ENCODE results near the gene FUNDC1.
A peak's percentile ranks its signal among the peaks of the same experiment; 100 is the strongest.

FUNDC1 gene, protein sequence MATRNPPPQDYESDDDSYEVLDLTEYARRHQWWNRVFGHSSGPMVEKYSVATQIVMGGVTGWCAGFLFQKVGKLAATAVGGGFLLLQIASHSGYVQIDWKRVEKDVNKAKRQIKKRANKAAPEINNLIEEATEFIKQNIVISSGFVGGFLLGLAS

GRCh38 chrX:44542567-44543325, at the start of gene FUNDC1:
Gene FUNDC1 (minus strand): TSS chrX:44542859. CDS start chrX:44542832, 27 bp downstream.
- TF ChIP-seq BHLHE40 (IDR thresholded peaks at IDR 0.05; ENCODE audit: borderline replicate concordance) (no peak), NFRKB (IDR thresholded peaks at IDR 0.05) (no peak), FOXM1 (IDR thresholded peaks at IDR 0.05; ENCODE audit: borderline replicate concordance) (no peak), ZNF384 (IDR thresholded peaks at IDR 0.05) (no peak), SUZ12 (IDR thresholded peaks at IDR 0.05) (no peak), HDGF (IDR thresholded peaks at IDR 0.05; ENCODE audit: borderline replicate concordance) (no peak), ARNT (IDR thresholded peaks at IDR 0.05) (no peak), L3MBTL2 (conservative IDR thresholded peaks at IDR 0.05) (no peak), LEF1 (IDR thresholded peaks at IDR 0.05; ENCODE audit: borderline replicate concordance) (no peak), ELF4 (IDR thresholded peaks at IDR 0.05) (no peak), PKNOX1 (IDR thresholded peaks at IDR 0.05) (no peak), SP1 (IDR thresholded peaks at IDR 0.05) (no peak)
- POLR2A ChIA-PET, result interaction anchor here (0.6 to 1.5 kb wide), 3 partner anchors 289 to 519 kb away, joined by 3 to 4 read pairs (median 3); no protein-coding TSS in a partner anchor

DNA sequence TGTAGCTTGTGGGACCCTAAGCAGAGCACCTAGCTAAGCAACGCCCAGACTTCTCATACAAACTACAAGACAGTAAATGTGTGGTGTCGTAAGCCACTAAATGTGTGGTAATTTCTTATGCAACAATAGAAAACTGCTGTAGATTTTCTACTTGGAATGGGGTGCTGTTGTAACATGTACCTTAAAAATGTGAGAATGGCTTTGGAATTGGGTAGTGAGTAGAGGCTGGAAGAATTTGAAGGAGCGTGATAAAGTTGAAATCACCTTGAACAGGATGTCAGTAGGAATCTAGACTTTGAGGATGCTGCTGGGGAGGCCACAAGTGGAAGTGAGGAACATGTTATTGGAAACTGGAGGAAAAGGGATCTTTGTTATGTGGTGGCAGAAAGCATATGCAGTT, 43.2 kb upstream of the FUNDC1 start:
- ChIA-PET CTCF (no interaction called here), POLR2A (no interaction called here)
- TF ChIP-seq ELF4 (IDR thresholded peaks at IDR 0.05), result no peak
- TF ChIP-seq SUZ12 (IDR thresholded peaks at IDR 0.05), result no peak
- TF ChIP-seq ARNT (IDR thresholded peaks at IDR 0.05), result no peak
- TF ChIP-seq LEF1 (IDR thresholded peaks at IDR 0.05; ENCODE audit: borderline replicate concordance), result no peak
- no peak for TF ChIP-seq FOXM1 (IDR thresholded peaks at IDR 0.05; ENCODE audit: borderline replicate concordance)
- no peak for TF ChIP-seq BHLHE40 (IDR thresholded peaks at IDR 0.05; ENCODE audit: borderline replicate concordance)
- TF ChIP-seq FOXK2 (IDR thresholded peaks at IDR 0.05), result no peak
- no peak for TF ChIP-seq SP1 (IDR thresholded peaks at IDR 0.05)
- no peak for TF ChIP-seq L3MBTL2 (conservative IDR thresholded peaks at IDR 0.05)
- no peak for TF ChIP-seq FOXA1 (IDR thresholded peaks at IDR 0.05)
- TF ChIP-seq CTBP1 (IDR thresholded peaks at IDR 0.05; ENCODE audit: borderline replicate concordance), result no peak
- no peak for TF ChIP-seq ZNF384 (IDR thresholded peaks at IDR 0.05)
- no peak for DNase-seq (ENCODE audit: extremely low spot score)

More at GRCh38 chrX:44542567-44543325, at the start of gene FUNDC1:
- CTCF ChIA-PET, result interaction anchor here (0.7 kb wide), 1 partner anchor 1862 kb away, joined by 3 read pairs; no protein-coding TSS in a partner anchor
- peak; percentile 96 for DNase-seq (ENCODE audit: extremely low spot score)

- no peak for TF ChIP-seq L3MBTL2 (conservative IDR thresholded peaks at IDR 0.05)
- no peak for TF ChIP-seq HDGF (IDR thresholded peaks at IDR 0.05; ENCODE audit: borderline replicate concordance)
- no peak for TF ChIP-seq FOXM1 (IDR thresholded peaks at IDR 0.05; ENCODE audit: borderline replicate concordance)
- no peak for TF ChIP-seq FOXK2 (IDR thresholded peaks at IDR 0.05)
- no peak for TF ChIP-seq LEF1 (IDR thresholded peaks at IDR 0.05; ENCODE audit: borderline replicate concordance)
- no peak for TF ChIP-seq SP1 (IDR thresholded peaks at IDR 0.05)
- no peak for TF ChIP-seq ZNF384 (IDR thresholded peaks at IDR 0.05)
- TF ChIP-seq FOXA1 (IDR thresholded peaks at IDR 0.05), result no peak
- no peak for TF ChIP-seq PKNOX1 (IDR thresholded peaks at IDR 0.05)
- TF ChIP-seq SUZ12 (IDR thresholded peaks at IDR 0.05), result no peak
- TF ChIP-seq ARNT (IDR thresholded peaks at IDR 0.05), result no peak
- no peak for TF ChIP-seq NFRKB (IDR thresholded peaks at IDR 0.05)
- no peak for TF ChIP-seq CTBP1 (IDR thresholded peaks at IDR 0.05; ENCODE audit: borderline replicate concordance)
- no peak for TF ChIP-seq BHLHE40 (IDR thresholded peaks at IDR 0.05; ENCODE audit: borderline replicate concordance)
- no peak for TF ChIP-seq ELF4 (IDR thresholded peaks at IDR 0.05)
- TF ChIP-seq TARDBP (IDR thresholded peaks at IDR 0.05), result no peak
- DNase-seq (ENCODE audit: extremely low spot score), result no peak
- ChIA-PET CTCF (no interaction called here), POLR2A (no interaction called here)
Observed at GRCh38 chrX:44580466-44580865, 37.8 kb upstream of the FUNDC1 start.

DNA sequence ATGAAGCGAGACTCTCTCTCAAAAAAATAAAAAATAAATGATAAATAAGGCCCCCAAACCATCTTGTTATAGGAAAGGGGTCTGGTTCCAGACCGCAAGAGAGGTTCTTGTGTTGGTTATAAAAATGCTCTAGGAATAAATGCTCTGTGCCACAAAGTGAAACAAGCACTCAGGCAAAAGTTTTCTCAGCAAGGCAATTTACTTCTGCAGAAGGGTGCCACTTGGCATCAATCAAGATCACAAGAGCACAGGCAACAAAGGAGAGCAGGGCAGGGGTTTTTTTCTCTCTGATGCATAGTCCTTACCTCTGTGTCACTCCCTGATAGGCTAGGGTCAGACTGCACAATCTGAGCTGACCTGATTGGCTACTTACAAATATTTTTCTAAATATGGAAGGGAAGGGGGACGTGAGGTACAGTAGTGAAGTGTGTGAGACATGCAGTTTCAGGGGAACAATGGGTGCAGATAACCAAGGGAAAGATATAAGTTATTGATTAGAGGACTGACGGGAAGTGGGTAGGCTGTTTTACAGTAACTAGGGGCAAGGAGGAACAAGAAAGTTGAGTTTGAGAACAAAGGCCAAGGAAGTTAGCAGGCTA, 29.8 kb upstream of the FUNDC1 start:
- ChIA-PET POLR2A (no interaction called here), CTCF (no interaction called here)
- no peak for DNase-seq (ENCODE audit: extremely low spot score)
- TF ChIP-seq HDGF (IDR thresholded peaks at IDR 0.05; ENCODE audit: borderline replicate concordance), result no peak
- no peak for TF ChIP-seq ZNF384 (IDR thresholded peaks at IDR 0.05)
- TF ChIP-seq SP1 (IDR thresholded peaks at IDR 0.05), result no peak
- no peak for TF ChIP-seq SUZ12 (IDR thresholded peaks at IDR 0.05)

- DNase-seq (ENCODE audit: extremely low spot score), result no peak
- TF ChIP-seq ELF4 (IDR thresholded peaks at IDR 0.05), result no peak
- no peak for TF ChIP-seq HDGF (IDR thresholded peaks at IDR 0.05; ENCODE audit: borderline replicate concordance)
- TF ChIP-seq SP1 (IDR thresholded peaks at IDR 0.05), result no peak
- no peak for TF ChIP-seq FOXK2 (IDR thresholded peaks at IDR 0.05)
- TF ChIP-seq SUZ12 (IDR thresholded peaks at IDR 0.05), result no peak
- TF ChIP-seq FOXA1 (IDR thresholded peaks at IDR 0.05), result no peak
- no peak for TF ChIP-seq ZNF384 (IDR thresholded peaks at IDR 0.05)
- TF ChIP-seq NFRKB (IDR thresholded peaks at IDR 0.05), result no peak
- TF ChIP-seq PKNOX1 (IDR thresholded peaks at IDR 0.05), result no peak
- TF ChIP-seq BHLHE40 (IDR thresholded peaks at IDR 0.05; ENCODE audit: borderline replicate concordance), result no peak
- no peak for TF ChIP-seq ARNT (IDR thresholded peaks at IDR 0.05)
- TF ChIP-seq LEF1 (IDR thresholded peaks at IDR 0.05; ENCODE audit: borderline replicate concordance), result no peak
- TF ChIP-seq TARDBP (IDR thresholded peaks at IDR 0.05), result no peak
- no peak for TF ChIP-seq L3MBTL2 (conservative IDR thresholded peaks at IDR 0.05)
- no peak for TF ChIP-seq FOXM1 (IDR thresholded peaks at IDR 0.05; ENCODE audit: borderline replicate concordance)
- TF ChIP-seq CTBP1 (IDR thresholded peaks at IDR 0.05; ENCODE audit: borderline replicate concordance), result no peak
- POLR2A ChIA-PET, result no interaction called here
- CTCF ChIA-PET, result no interaction called here
Observed at GRCh38 chrX:44570522-44570921, 27.9 kb upstream of the FUNDC1 start.

All from HEK293T (cell line).